GM21786 (cell line): ENCODE data around the gene EMP1.

Source experiments
- ATAC-seq: cut with Tn5 transposase; IDR thresholded peaks from one replicate; pipeline ENCODE4 v1.9.1; 2021; ENCODE audit not compliant: unreplicated experiment

Gene EMP1

GRCh38 chr12:13195785-13196129 lies 769 bp upstream of the EMP1 start:
- no peak for ATAC-seq

DNA sequence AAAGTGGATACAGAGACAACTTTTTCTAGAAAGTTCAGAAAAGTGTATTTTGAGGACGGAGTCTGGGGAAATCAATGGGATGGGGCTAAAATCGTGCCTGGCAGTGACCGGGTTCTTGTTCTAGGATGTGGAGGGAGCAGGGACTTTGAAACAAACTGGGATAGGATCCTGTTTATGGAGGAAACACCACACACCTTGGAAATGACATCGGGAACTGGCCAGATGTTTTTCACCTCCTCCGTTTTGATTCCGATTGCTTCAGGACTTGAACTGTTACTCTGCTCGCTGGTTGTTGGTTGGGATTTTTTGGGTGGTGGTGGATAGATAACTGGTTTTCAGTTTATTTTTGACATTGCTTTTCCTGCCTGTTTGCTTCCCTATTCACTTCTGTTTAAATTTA lies 506 bp downstream of the EMP1 start:
- ATAC-seq, result no peak

GRCh38 chr12:13197526-13198143 lies 1.1 kb downstream of the EMP1 start:
- ATAC-seq, result no peak

- no peak for ATAC-seq
Measured at GRCh38 chr12:13198241-13198640, 1.7 kb downstream of the EMP1 start.

GRCh38 chr12:13198876-13199275 lies 2.4 kb downstream of the EMP1 start:
- ATAC-seq, result no peak

DNA sequence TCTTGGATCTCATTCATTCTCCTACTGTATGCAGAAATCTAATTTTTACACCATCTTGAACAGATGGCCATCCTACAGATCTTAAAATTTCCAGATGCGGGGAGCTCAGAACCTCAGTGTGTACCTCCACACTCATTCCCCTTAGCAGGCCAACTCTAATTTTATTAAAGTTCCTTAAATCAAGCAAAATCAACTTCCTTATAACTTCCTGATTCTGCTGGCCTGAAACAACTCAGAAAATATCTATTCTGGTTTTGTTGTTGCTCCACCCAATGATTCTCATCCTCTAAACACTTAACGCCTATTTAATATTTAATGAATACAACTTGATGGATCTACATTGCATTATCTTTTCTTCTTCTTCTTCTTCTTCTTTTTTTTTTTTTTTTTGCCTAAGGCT lies 3.1 kb downstream of the EMP1 start:
- no peak for ATAC-seq

DNA sequence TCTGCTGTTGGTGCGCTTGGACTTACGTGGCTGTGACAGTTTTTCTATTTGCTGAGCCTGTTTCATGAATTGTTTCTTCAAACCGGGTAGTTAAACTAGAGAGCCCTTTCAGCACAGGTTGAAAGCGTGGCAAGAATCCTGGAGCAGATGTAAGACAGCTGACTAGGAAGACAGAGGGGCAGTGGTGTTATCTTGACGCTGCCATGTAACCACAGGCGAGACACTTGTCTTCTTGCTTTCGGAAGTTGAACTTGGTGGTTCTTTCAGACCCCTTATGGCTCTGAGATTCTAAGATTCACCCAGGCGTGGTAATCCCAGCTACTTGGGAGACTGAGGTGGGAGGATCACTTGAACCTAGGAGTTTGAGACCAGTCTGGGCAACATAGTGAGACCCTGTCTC lies 4.3 kb downstream of the EMP1 start:
- ATAC-seq, result no peak

DNA sequence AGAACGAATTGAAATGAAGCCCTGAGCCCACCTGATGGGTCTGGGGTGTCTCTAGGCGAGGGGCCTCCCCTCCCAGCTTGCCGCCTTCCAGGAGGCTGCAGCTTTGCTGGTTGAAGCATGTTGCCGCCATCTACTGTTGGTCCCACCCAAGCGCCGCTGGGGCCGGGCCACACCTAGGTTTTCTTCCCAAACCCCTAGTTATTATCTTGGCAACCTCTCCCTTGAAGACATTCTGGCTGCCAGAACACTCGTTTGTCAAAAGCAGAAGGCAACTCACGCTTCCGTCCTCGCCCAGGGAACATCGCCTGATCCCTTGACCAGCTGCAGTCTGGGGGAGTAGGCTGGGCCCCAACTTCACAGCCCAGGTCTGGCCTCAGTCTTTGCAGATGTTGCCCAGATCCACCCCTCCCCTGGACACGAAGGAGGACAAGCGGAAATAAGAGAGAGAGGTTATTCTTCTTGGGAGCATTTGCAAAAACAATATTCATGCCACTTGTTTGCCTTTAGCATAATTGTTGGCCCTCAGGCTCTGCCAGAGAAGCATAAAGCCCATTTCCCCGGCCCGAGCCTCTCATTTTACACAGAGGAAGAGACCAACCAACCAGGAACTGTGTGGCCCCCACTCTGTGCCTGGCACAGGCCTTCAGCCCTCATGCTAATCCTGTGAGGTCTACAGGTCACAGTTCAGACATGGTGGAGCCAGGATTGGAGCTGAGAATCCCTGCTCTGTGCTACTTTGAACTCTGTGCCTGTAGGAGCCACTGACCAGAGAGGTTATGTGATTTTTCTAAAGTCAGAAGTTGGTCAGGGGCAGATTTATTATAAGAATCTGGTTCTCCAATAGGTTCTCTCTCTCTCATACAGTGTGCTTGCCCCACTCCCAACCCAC lies 6.8 kb downstream of the EMP1 start:
- no peak for ATAC-seq

- no peak for ATAC-seq
Measured at GRCh38 chr12:13204428-13204827, 7.9 kb downstream of the EMP1 start.

GRCh38 chr12:13205809-13206559 lies 9.5 kb downstream of the EMP1 start:
- no peak for ATAC-seq

GRCh38 chr12:13206560-13206897 lies 10.0 kb downstream of the EMP1 start:
- no peak for ATAC-seq

DNA sequence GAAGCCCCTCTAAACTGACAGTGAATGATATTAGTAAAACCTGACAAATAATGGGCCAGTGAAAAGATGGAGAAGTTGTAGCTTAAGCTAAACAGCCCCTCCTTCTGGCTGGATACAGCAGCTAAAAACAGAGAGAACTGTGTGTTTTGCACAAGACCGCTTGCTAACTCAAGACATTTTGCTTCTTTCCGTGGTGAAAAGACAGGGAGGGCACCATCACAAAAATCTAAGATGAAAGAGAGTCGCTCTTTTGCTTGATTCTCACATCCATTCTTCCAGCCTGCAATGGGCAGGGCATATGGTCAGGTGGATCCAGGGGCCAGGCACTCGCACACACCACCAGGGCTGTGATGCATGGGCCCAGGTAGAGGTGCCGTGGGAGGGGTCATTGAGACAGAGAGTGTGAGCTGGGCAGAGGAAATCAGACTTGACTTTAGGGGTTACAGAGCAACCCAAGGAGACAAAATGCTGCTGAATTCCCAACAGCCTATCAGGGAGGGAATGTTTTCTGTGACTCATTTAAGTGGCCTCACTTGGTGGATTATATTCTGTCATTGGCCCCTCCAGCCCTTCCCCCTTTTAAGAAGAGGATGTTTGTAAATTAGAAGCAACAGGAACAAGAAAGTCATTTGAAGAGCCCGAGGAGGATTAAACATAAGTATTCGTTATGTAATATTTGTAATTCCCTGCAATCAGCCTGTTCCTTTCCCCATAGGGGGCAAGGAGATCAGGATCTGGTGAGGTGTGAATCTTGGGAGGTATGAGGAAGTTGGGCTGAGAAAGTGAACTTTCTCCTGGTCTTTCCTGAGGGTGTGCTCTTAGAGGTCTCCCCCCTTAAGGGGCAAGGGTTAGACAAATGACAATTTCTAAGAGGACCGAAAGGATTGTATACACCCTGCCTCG lies 12.3 kb downstream of the EMP1 start:
- no peak for ATAC-seq

DNA sequence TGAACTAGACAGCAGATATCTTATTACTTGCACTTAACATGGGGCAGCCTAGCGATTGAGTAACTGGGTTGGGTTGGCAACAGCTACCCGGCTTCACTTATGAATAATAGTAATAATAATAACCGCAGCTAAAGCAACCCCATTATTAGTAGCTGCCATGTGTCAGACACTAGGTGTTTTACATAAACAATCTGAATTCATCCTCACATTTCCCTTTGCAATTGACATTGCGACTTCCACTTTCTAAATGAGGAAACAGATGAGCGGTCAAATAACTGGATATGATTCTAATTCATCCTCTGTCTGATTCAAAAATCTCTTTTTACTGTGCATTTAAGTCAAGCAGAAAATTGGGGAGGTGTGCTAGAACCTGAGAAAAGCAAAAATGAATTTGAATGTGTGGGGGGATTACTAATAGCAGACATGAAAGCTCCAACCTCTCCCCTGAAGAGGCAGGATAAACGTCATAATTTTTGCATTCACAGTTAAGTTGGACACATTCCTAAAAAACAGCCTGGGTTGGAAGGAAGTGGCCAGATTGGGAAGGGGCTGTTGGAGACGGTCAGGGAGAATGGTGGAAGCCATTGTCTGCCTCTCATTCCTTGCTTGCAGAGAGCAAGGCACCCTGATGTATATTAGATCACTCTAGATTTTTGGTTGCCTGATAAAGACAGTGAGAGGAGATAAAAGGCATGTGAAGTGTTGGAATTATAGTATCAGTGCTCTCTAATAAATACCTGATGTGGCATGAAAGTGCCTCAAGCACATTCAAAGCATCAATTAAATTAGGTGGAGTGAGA lies 13.1 kb downstream of the EMP1 start:
- ATAC-seq, result no peak

DNA sequence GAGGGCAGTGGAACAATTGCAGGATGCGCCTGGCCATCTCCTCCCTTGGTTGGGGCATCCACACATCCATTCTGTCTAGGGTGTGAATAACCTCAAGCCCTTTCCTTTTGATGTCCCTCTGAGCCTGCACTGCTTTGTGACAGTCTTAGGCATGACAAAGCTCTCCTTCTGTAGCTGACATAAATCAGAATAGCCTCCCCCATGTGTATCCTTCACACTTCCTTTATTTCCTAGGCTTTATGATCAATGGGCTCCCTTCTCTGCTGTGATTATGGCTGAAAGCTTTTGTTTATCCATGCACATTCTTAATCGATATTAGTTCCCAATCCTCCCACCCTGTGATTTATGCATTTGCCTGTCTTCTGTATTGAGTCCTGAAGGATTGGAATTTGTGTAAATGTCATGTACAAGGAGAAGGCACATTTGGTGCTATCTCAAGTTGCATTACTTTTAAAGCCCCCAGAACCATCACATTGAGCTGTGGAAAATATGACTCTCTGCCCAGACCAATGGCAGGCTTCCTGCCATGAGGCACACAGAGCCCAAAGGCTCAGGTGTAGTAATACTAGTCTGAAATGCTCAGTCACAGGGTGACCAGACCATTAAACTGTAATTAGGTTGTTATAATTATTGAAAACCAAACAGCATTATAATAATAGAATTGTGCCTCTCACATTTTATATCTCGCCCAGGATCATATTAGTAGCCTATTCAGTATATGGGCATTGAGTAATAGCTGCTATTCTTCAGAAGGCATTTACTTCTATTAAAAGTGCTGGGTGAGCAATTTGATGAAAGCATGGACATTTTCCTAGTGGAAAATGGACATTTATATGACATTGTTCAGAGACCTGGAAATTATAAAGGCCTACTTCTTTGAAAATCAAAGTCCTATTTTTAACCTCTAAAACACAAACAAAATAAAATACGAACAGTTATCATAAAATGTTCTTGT lies 14.0 kb downstream of the EMP1 start:
- no peak for ATAC-seq

- no peak for ATAC-seq
Measured at GRCh38 chr12:13211191-13211858, 14.8 kb downstream of the EMP1 start.

DNA sequence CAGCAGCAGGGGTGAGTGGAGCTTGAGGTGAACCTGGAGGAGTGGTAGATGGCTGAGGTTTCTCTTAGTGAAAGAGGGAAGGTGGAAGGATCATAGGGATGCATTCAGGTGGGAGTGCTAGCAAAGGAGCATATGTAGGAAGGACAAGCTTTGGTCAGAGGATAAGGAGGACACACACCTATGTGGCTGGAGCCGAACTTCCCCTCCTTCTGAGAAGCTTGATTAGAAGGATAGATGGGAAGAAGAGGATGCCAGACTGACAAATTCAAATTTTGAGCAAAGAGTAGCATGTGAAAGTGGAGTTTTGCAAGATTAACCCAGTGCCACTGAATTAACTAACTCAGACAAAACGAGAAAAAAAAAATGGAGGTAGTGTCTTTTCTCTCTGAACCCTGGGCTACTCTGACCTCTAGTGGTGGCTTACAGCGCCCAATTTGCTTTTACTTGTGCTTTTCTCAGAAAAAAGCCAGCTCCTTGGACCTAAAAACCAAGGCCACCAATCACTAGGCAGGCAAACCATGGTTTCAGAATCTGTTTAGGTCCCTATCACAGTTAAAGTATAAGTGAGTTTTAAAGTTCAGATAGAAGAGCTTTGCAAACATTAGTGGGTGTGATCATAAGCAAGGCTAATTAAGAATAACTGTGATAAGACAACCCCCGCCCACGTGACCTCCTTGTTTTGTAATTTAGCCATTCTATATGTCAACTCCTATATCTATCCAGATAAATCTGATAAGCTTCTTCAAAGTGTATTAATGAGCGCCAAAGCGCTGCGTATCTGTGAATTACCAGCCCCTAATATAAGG lies 15.5 kb downstream of the EMP1 start:
- ATAC-seq, result no peak

- no peak for ATAC-seq
Measured at GRCh38 chr12:13215056-13215455, 18.5 kb downstream of the EMP1 start.

- no peak for ATAC-seq
Measured at GRCh38 chr12:13218641-13219040, 22.1 kb downstream of the EMP1 start.
